ENCODE data around the gene LZTS2.

Gene LZTS2

DNA sequence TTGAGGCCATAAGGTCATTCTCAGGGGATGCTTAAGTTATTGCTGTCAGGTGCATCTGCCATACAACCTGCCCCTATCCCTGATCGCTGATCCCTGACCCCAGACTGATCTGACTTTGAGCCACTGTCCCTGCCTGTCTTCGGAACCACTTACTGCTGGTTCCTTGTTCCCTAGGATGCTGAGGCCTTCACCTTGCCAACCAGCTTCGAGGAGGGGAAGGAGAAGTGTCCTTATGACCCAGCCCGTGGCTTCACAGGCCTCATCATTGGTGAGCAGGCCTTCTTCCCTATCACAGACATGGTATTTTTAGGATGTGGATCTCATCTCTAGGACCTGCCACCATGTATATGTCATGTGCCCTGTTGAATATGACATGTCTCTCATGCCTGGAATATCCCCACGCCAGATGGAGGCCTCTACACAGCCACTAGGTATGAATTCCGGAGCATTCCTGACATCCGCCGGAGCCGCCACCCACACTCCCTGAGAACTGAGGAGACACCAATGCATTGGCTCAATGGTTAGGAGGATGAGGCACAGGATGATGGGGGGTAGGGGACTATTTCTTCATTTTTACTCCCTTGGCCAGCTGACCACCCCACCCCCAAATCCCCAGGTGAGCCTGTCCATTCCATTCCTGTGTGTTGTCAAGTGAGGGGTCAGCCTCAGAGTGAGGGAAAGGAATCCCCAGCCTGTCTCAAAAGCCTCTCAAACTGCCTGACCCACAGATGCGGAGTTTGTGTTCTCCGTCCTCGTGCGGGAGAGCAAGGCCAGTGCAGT, 21.3 kb upstream of the LZTS2 start:
- no peak for DNase-seq (ENCODE audit: low read depth)

DNA sequence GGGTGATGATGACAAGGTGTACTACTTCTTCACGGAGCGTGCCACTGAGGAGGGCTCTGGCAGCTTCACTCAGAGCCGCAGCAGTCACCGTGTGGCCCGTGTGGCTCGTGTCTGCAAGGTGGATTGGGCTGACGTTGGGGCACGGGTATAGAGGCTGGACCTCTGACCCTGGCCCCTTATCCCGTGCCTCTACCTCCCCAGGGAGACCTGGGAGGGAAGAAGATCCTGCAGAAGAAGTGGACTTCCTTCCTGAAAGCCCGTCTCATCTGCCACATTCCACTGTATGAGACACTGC, 20.8 kb upstream of the LZTS2 start:
- DNase-seq (ENCODE audit: low read depth): no peak

DNA sequence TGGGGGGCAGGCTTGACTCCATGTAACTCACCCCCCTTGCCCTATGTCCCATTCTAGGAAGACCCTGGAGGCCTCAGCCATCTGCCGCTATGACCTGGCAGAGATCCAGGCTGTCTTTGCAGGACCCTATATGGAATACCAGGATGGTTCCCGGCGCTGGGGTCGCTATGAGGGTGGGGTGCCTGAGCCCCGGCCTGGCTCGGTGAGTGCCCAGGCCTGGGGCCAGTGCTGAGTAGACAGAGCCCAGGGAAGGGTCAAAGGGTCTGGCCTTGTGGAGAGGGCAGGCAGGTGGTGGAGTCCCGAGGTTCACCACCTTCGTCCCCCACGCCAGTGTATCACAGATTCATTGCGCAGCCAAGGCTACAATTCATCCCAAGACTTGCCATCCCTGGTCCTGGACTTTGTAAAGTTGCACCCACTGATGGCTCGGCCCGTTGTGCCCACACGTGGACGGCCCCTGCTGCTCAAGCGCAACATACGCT, 19.8 kb upstream of the LZTS2 start:
- no peak for DNase-seq (ENCODE audit: low read depth)

DNA sequence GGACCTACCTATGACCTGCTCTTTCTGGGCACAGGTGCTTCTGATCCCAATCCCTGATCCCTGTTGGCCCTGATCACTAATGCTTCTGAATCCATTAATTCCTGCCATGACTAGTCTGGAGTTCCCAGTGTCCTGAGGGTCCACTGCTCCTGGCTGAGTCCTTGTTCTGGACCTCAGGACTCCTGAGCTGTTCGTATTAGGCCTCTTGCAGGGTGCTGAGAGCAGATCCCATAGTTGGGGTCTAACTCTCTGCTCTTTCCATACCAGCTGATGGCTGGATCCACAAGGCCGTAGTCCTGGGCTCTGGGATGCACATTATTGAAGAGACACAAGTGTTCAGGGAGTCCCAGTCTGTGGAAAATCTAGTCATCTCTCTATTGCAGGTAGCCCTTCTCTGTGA, 19.3 kb upstream of the LZTS2 start:
- DNase-seq (ENCODE audit: low read depth): no peak

DNA sequence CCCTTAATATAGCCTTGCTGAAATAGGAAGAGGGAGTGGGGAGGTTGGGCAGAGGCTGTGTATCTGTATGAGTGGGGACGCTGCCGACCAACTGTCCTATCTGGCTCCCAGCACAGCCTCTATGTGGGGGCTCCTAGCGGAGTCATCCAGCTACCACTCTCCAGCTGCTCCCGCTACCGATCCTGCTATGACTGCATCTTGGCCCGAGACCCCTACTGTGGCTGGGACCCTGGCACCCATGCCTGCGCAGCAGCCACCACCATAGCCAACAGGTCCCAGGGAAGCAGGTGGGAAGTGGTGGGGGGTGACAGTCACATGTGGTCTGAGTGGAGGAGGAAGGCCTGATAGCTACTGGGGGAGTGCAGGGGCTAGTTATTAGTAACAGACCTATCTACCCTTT, 18.9 kb upstream of the LZTS2 start:
- no peak for DNase-seq (ENCODE audit: low read depth)

DNA sequence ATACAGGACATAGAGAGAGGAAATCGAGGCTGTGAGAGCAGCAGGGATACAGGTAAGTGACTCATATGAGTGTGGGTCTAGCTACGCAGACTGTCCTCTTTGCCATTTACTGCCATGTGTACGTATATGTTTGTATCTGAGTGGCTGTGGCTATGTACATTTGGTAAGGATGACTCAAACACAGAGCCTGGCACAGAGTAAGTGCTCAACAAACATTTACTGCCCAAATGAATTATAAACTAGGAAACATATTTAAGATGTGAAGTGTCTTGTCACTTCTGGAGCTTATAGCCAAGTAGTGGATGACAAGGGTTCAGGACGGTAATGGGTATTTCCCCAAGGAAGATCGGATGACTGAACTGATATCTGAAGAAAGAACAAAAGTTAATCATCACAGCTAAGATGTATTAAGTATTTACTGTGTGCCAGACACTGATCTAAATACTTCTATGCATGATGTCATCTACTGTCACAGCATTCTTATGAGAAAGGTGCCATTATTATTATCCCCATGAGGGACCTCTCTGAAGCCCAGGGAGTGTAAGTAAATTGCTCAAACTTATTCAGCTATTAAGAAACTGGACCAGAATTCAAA, 18.3 kb upstream of the LZTS2 start:
- DNase-seq (ENCODE audit: low read depth): no peak

DNA sequence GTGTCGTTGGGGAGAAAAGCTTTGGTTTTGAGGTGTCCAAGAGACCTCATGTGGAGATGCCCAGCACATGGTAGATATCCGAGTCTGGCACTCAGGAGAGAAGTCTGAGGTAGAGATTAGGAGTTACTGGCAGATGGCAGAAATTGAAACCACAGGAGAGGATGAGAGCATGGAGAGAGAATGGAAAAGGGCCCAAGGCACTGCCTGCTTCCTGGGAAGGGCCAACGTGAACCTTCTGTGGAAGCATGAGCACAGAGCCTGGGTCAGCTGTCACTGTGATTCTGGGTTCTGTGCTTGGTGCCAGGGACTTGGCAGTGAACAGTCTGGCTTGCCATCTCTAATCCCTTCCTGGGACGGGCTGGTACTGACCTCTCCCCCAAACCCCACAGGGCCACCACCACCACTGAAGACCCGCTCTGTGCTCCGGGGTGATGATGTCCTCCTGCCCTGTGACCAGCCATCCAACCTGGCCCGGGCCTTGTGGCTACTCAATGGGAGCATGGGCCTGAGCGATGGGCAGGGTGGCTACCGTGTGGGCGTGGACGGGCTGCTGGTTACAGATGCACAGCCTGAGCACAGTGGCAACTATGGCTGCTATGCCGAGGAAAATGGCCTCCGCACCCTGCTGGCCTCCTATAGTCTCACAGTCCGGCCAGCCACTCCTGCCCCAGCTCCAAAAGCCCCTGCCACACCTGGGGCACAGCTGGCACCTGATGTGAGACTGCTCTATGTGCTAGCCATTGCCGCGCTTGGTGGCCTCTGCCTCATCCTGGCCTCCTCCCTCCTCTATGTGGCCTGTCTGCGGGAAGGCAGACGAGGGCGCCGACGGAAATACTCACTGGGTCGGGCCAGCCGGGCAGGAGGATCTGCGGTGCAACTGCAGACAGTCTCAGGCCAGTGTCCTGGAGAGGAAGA, 16.4 kb upstream of the LZTS2 start:
- DNase-seq (ENCODE audit: low read depth): no peak

DNA sequence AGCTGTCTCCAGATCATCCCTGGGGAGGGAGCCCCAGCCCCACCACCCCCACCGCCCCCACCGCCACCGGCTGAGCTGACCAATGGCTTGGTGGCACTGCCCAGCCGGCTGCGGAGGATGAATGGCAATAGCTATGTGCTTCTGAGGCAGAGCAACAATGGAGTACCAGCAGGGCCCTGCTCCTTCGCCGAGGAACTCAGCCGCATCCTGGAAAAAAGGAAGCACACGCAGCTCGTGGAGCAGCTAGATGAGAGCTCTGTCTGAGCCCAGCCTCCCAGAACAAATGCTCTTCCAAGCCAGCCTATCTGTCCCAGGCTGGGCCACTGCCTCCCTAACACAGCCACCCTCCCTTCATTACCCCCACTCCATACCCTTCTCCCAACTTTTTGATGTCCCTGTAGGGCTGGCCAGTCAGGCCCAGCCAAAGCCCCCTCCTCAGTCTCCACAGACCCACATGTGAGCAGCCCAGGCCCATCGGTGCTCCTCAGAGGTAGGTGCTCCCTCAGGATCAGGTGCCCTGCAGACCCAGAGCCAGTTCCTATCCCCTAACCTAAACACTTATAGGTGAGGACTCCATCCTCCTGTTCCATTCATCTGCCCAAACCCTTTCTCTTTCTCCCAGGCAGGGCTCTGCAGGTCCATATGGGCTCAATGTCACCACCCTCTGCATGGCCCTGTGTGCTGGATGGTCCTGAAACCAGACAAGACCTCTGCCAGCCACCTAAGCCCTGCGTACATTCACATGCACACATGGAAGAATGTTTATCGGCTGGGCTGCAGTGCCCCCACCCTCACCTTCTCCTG, 15.5 kb upstream of the LZTS2 start:
- DNase-seq (ENCODE audit: low read depth): no peak

DNA sequence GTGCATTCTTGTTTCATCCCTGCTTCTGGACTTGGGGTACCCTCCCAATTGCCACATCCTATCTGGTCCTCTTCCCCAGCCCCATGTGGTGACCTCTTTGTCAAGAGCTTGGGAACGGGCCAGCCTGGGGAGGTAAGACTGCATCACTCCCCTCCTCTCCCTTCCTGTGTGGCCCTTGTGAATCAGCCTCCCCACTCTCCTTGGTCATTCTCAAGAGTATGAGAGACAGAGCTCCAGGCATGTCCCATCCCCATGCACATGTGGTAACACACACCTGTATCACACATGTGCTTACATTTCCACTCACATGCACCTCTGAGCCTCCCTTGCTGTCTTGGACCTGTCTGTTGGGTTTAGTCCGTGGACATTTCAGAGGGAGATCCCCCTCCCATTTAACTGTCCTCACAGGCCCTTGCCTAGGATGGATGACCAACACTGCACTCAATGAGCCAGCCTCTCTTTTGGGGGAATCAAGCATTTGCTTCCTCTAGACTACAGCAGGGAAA, 14.9 kb upstream of the LZTS2 start:
- no peak for DNase-seq (ENCODE audit: low read depth)

DNA sequence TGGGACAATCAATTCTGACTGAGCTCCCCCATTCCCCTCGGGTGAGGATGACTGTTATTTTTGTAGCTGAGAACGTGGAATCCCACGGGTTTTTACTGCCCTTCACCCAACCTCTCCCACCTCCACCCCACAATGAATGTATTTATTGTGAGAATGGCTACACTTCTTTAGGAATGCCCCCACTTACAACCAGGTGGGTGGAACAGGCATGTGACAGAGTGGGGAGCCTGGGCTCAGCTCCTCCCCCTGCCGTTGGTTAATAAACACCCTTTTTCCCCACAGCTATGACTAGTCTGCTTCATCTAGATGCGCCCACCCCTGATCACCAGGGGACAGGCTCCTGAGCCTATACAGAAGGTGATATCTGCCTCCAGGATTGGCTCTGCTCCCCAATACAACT, 14.3 kb upstream of the LZTS2 start:
- no peak for DNase-seq (ENCODE audit: low read depth)

DNA sequence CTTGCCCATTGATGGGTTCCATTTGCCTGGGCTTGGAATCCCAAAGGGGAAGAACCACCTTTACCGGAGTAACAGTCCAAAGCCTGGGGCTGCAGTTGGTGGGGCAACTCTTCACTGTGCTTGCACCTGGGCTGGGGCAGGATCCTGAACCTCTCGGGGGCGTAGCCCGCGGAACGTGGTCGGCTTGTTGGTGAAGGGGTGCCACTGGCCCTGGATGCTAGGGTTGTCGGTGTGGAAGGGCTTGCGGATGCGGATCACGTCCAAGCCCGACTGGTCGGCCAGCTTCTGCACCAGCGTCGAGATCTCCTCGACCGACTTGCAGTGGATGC, 13.0 kb upstream of the LZTS2 start:
- no peak for DNase-seq (ENCODE audit: low read depth)

DNA sequence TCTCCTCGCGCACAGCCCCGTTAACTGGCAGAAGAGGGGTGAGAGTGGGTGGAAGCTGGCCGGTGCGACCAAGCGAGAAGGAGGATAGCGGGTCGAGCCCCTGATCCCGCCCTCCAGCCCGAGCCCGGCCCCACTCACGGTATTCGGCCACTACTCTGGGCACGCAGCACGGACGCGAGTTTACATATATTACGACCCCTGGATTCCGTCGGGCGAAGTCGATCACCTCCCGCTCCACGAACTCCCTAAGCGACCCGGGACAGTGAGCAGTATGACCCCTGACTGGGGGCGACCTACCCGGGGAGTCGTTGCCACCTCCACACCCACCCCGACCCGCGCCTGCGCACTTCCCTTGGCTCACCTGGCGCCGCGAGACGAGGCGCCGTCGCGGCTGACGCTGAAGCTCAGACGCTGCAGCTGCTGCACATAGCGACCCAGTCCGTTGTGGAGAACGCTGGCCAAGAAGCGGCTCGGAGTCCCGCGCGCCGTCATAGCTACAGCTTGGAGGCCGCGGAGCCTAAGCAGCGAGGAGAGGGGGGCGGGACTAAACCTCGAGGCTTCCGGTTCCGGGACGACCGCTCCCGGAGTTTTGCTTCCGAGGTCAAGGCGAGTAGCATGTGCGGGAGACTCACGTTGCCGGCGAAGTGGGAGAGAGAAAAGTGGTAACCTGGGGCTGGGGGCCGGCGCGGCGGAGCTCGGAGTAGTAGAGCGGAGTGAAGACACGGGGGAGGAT, 12.5 kb upstream of the LZTS2 start, which contains the start of the genes MRPL43 and TWNK:
TSS of gene MRPL43 (minus strand) at position 546 of the 733 bp plus-strand sequence. CDS start at position 492, 54 bp downstream.
TSS of gene TWNK (plus strand) at position 592 of the 733 bp plus-strand sequence. CDS start 668 bp downstream, outside the sequence.
- peak; percentile 78 for DNase-seq (ENCODE audit: low read depth)

DNA sequence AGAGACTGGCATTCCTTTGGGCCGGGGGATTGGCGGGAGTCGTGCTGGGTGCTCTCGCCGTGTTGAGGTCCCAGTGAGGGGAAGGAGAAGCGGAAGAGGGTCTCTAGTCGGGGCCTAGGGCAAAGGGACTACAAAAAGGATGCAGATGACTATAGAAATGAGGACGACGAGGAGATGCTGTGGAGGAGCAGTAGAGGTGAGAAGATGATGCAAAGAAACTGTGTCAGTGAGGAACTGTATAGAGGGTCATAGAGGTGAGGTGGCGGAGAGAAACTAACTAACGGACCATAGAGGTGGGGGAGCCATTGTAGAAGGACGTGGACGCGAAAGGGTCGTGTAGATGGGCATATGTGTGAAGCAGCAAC, 11.9 kb upstream of the LZTS2 start:
- DNase-seq (ENCODE audit: low read depth): no peak

DNA sequence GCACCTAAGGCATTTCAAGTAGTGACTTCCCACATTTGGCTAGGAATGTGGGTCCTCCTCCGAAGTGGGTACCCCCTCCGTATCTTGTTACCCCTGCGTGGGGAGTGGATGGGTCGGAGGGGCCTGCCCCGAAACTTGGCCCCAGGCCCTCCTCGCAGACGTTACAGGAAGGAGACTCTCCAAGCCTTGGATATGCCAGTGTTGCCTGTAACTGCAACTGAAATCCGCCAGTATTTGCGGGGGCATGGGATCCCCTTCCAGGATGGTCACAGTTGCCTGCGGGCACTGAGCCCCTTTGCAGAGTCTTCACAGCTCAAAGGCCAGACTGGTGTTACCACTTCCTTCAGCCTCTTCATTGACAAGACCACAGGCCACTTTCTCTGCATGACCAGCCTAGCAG, 11.4 kb upstream of the LZTS2 start:
- DNase-seq (ENCODE audit: low read depth): no peak

DNA sequence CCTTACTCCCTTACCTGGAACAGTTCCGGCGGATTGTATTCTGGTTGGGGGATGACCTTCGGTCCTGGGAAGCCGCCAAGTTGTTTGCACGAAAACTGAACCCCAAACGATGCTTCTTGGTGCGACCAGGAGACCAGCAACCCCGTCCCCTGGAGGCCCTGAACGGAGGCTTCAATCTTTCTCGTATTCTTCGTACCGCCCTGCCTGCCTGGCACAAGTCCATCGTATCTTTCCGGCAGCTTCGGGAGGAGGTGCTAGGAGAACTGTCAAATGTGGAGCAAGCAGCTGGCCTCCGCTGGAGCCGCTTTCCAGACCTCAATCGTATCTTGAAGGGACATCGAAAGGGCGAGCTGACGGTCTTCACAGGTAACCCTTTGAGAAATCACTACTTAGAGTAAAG, 10.5 kb upstream of the LZTS2 start:
- DNase-seq (ENCODE audit: low read depth): no peak

DNA sequence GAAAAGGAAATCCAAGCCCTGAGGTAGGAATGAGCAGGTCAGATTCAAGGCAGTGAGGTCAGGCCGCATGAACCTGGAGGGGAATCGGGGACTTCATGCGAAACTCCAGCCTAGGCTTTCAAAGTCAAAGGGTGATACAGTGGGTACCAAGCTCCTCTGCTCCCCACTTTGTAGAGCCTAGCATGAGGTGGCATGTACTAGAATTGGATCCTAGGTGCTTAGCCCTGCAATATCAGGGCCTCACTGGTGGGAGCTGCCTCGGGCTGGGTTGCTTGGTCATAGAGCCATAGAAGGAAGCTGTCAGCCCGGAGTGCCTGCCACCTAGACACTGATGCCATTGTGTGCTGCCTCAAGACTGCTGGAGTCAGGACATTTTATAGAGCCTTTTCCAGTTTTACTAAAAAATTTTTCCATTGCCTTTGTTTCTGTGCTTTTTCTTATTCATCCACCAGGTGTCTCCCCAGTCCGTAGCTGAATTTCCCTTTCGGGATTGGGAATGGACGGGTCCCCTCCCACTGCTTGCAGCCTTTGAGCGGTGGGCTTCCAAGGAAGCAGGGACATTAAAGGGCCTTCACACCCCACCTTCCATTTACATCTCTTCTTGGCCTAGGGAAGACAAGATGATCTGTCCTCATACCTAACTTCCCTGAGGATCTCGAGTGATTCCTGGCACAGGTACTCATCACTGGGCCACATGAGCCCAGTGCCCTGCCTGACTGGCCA, 5.5 kb upstream of the LZTS2 start:
- DNase-seq (ENCODE audit: low read depth): no peak

DNA sequence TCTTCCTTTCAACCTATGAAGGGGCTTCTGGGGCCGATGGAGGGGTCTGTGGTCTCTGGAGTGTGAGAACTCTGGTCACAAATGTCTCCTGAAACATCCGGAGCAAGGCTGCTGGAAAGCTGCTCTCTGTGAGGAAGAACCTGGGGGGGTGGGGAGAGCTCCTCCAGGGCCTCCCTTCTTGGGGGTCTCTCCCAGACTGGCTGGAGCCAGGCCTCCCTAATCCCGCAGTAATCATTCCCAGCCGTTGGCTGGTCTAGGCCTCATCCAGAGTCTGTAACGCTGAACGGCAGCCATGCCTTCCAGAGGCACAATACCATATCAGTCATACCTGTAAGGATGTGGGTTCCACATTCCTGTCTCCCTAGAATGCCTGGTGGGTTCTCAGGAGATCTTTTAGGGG, 4.4 kb upstream of the LZTS2 start:
- DNase-seq (ENCODE audit: low read depth): no peak

DNA sequence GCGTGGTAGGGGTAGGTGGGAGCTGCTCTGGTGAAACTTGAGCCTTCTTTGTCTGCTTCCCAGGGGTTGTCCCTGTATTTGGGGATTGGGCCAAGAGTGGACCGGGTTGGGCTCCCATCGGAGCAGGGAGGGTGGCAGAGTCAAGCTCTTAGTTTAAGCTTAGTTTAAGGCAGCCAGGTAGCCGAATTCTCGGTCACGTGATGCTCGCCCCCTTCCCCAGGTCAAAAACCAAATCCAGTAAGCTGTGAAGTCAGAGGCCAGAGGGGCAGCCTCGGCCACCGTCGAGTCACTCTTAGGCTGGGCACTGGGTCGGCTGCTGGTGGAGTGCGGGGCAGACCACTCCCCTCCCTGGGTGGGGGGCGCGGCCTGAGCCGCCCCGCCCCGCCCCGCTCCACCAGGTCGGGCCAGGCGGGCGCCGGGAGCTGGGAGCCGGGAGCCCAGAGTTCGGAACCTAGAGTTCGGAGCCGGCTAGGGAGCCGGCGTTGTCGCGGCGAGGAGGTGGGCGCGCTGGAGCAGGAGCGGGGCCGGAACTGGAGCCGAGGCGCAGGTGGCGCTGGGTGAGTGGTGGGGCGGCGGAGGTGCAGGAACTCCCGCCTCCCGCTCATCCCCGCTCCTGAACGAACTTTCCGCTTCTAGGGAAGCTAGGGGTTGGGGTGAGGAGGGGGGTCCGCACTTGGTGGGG, 2.8 kb upstream of the LZTS2 start:
- DNase-seq (ENCODE audit: low read depth): peak; percentile 21

DNA sequence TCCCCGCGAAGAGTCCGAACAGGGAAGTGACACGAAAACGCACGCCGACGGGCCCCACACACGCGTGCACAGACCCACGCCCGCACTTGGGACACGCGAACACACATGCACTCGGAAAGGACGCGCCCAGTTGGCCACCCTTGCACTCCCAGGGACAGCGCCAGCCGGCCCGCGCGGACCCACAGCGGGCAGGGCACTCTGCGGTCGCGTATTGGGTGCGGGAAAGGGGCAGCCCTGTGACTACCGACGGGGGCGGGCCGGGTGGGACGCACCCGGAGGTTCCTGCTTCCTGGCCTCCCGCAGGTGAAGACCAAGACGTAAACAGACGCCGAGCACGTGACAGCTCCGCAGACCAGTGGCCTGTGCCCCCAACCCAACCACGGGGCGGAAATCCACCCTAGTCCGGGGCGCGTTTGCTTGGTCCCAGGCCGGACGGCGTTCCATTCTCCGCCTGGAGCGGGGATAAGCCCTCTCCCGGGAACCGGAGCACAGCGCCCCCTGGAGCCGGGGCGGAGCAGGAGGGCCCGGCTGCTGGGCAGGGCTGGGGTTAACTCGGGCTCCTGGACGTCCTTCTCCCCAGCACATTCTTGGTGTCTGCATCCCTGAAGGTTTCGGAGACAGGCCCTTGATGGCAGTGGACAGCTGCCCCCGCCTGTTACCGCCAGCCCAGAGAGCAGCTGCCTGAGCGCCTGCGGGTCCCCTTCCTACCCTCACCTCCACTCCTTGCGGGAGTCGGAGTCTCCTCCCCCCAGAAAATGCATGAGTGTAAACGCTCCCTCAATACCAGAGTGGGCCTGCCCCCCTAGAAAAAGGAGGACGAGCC, 2.0 kb upstream of the LZTS2 start:
- DNase-seq (ENCODE audit: low read depth): peak; percentile 53

All from T follicular helper cell (primary cell).